Measurements from ENCODE around the gene HOXB6.

The HOXB6 gene

DNA sequence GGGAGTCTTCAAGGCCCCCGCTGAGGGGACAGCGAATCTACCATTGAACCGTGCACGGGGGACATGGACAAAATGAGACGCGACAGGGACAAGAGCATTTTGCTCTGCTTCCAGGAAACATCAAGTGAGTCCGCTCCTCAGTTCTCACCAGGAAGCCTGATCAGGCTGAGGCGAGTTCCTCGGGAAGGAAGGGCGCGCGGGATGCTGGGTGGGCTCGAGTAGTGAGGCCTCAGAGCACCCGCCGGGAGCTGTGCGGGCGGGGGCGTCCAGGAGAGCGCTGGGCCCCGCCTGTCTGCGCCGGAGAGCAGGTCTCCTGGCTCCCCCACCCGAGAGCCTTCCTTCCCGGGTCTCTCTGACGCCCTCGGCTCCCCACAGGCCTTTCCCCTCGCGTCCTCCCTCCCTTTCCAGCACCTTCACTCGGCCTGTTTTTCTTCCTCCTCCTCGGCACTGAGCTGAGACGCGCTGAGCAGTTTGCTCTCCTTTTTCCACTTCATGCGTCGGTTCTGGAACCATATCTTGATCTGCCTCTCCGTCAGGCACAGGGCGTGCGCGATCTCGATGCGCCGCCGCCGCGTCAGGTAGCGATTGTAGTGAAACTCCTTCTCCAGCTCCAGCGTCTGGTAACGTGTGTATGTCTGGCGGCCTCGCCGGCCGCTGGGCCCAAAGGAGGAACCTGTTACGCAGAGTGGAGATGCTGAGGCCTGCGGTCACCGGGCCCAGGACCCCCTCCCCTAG is 8.6 kb downstream of the HOXB6 start:
- DNase-seq (ENCODE audit: low read depth in 2 of 3, low spot score in 1 of 3) = no peak

DNA sequence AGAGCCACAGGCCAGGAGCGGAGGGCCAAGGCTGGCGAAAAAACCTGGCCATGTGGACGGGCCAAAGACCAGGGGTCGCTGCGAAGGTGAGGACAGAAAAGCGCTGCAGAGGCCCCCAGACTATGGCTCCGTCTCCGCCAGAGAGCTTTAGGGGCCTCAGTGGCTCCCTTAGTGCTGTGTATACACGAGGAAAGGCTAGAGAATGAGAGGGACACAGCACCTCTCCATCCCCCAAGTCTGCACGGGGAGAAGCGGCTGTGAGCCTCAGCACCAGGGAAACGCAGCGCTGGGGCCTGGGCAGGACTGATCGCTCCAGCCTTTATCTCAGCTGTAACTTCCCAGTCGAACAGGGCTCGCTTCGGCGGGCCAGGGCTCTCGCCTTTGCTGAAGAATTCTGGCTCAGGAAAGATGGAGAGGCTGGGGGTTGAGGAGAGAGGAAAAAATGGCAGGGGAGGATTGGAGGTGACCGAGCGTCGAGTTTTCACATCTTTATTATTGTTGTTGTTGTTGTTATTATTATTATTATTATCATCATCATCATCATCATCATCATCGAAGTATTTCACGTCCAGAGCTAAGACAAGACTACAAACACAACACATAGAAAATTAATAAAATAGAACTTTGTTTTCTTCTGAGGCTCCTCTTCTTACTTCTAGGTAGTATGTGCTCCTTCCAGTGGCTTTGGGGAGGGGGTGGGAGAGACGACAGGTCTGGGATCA is 9.3 kb downstream of the HOXB6 start:
- DNase-seq (ENCODE audit: low read depth in 2 of 3, low spot score in 1 of 3) = no peak

DNA sequence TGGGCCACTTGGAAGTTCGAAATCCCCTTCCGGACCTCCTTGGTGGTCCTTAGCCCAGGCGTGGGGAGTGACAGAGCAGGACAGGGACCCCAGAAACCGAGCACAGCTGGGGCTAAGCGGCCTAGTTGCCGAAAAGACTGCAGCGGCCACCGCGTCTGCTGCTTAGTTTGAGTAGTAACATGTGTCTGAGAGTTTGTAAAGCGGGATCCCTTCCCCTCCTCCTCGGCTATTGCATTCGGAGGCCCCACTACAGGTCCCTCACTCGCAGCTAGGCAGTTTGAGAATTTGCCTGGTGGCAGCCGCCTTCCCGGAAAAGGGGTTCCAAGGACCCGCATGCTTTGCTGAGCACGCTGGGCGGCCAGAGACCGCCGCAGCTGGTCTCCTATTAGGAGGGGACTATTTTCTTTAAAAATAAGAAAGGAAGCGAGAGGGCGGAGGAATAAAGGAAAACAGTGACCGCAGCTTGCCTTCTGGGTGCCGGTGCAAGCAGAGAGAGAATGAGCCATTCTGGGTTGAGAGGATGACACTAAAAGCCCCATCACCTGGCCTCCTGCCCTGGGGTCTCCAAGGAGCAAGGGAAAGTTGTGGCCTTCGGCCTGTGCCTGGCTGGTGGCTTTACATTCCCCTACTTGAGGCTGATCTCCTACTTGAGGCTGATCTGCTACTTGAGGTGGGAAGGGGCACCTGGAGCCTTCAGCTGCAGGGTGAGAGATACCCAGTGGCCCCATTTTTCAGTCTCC is 10.1 kb downstream of the HOXB6 start:
- no peak for DNase-seq (ENCODE audit: low read depth in 2 of 3, low spot score in 1 of 3)

DNA sequence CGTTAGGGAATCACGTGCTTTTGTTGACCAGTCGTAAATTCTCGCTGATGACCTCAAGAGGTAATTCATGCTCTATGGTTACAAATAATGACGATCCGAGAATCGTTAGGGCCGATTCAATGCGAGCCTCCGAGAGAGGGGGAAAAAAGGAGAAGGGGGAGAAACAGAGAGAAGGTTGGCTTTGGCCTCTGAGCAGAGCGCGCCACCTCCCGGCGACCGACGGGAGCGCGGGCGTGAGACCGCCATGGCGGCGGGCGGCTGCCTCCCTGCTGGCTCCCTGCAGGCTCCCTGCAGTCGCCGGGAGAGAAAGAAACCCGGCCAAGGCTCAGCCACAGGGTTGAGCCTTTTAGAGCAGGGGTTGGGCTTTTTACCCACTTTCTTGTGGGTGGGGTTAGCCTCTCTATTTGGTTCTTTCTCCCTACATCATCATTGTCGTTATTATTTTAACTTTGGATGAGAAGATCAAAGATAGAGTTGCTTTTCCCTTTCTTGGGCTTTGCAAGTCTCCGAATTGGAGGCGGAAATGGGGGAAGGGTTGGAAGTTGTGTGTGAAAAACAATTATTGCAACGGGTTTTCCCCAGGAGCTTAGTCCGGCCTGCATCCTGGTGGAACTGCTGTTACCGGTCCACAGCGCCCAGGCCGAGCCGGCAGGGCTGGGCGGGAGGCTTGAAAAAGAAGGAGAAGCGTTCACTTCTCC is 10.8 kb downstream of the HOXB6 start:
- DNase-seq (ENCODE audit: low read depth in 2 of 3, low spot score in 1 of 3) = peak; percentile 69 to 80 (median 77)

DNA sequence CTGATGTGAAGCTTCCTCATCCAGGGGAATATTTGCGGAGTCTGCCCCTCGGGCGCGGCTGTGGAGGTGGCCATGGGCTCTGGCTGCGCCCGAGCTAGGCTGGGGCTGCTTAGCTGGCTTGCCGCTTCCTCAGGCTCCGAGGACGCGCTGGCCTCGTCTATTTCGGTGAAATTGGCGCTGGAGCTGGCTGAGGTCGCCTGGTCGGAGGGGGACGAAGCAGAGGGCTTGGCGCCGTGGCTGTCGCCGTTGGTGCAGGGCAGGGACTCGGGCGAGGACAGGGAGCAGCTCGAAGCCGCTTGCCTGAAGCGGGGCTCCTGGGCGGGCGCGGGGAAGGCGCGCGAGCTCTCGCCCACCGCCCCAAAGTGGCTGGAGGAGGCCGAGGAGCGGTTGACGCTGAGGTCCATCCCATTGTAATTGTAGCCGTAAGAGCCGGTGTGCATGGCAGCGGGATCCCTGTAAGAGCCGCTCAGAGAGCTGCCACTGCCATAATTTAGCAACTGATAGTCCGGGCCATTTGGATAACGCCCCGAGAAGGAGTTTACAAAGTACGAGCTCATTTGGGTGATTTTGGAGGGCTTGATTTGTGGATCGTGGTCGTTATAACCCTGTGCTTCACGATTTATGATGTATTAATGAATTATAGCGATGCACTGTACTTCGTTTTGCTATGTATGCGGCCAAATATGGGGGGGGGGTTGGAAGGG is 11.5 kb downstream of the HOXB6 start, which contains the start of gene HOXB5:
Gene HOXB5 (minus strand): TSS at position 654 of the 704 bp plus-strand sequence. CDS start 97 bp downstream, at position 557.
- no peak for DNase-seq (ENCODE audit: low read depth in 2 of 3, low spot score in 1 of 3)

DNA sequence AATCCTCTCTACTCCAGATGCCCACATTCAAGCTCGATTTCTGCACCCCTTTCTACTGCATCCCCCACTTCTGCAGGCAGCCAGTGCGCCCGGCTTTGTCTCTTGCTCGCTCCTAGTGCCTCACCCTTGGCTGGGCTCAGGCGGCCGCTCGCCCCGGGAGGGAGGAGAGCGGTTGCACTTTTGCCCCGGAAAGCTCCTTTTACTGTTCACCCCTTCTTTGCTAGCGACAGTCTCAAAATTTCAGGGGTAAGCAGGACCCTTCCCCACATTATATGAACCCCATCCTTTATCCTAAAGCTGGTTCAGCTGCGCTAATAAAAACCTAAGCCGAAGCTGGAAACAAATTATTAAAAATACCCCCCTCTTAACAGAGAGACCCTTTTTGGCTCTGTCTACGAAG is 12.2 kb downstream of the HOXB6 start:
- DNase-seq (ENCODE audit: low read depth in 2 of 3, low spot score in 1 of 3) = no peak

DNA sequence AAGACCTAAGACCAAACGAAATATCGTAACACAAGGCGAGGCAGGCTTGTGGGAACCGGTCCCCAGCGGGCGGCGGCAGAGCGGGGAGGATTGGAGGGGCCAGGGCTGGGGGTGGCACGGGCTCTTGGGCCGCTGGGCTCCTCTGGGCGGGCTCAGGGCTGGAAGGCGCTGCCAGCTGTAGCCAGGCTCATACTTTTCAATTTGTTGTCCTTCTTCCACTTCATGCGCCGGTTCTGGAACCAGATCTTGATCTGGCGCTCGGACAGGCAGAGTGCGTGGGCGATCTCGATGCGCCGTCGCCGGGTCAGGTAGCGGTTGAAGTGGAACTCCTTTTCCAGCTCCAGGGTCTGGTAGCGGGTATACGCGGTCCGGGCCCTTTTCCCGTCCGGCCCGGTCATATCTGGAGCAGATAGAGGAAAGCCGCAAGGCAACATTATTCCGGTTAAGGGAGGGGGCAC is 12.7 kb downstream of the HOXB6 start:
- no peak for DNase-seq (ENCODE audit: low read depth in 2 of 3, low spot score in 1 of 3)

DNA sequence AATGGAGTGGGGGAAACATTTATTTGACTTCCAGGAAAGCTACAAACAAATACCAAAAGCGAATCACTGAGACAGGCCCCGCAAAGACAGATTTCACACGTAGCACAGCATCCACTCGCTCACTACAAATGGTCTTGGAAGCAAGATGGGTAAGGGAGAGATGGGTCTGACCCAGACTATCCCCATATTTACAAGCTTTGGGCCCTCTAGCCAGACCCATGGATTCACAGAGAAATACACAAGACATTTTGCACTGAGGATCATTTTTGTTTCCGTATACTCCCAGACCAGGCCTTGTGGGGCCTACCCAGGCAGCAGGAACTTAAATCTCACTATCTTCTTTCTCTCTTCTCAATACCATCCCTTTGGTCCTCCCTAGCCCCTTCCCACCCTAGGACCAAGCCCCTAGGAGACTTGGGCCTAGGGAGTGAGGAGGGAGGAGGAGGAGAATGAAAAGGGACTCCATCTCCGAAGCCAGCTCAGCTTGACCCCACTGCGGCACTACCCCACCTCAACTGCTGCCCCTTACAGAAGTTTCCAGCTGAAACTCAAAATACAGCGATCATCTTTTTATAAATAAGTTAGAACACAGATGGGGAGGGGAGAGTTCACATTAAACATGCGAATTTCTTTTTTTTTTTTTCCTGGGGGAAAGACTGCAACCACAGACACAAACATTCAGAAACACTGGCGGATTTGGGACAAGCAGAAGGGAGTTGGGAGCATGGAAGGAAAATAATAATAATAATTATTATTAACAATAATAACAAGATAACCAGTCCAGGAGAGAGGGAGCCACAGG is 13.3 kb downstream of the HOXB6 start:
- DNase-seq (ENCODE audit: low read depth in 2 of 3, low spot score in 1 of 3) = no peak

DNA sequence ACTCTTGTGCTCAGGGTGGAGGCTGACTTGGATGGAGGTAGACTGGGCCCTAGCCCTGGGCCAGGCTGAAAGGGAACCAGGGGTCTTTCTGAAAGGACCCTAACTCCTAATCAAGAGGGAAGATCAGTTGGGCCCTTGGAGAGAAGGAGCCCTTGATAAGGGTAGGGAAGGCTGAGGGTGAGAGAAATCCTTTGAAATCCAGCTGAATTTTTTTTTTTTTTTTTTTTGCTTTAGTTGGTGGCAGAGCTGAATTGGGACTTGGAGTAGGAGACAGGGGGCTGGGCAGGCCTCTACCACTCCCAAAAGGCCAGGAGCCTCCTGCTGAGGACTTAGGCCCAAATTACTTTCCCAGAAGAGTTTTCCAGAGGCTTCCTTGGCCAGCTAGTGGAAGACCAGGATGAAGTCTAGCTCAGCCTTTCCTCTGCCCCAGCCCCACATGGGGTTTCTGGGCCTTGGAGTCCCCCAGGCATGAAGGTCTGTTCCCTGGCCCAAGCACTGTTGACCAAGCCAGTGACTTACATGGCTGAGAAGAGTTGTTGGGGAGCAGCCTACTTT is 14.1 kb downstream of the HOXB6 start:
- DNase-seq (ENCODE audit: low read depth in 2 of 3, low spot score in 1 of 3) = no peak

DNA sequence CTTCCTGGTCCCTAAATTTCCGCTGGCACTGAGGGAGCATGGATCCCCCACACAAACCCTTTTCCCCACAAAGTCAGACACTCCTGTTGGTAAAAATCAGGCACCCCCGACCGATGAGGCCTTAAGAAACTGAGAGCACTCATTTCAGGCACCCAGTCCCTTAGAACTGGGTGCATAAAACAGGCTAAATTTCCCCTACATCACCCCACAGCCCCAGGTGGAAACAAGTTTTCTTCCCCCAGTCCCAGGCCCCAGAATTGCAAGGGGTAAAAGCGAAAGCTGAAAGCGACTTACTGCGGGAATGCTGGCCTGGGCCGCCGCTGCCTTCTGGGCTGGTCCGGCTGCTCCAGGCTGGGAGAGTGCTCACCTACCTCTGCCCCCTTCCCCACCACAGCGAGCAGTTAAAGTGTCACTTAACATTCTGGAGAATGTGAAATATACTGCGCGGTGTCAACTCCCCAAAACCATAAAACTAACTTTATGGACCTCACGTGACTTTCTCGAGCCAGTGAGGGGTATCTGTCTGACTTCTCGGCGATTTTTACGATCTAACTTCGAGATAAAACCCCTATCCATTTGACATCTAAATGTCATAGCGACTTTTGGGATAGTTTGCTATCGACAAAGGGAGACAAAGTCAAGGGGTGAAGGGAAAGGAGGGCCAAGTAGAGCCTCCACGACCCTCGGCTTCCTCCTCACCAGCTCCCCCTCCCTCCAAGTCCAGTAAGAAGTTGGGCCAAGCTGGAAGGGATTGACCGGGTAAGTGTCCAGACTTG is 14.8 kb downstream of the HOXB6 start, which contains the start of gene HOXB3:
Gene HOXB3 (minus strand): TSS at position 411 of the 776 bp plus-strand sequence. CDS start 37,767 bp downstream, outside the sequence.
- no peak for DNase-seq (ENCODE audit: low read depth in 2 of 3, low spot score in 1 of 3)

DNA sequence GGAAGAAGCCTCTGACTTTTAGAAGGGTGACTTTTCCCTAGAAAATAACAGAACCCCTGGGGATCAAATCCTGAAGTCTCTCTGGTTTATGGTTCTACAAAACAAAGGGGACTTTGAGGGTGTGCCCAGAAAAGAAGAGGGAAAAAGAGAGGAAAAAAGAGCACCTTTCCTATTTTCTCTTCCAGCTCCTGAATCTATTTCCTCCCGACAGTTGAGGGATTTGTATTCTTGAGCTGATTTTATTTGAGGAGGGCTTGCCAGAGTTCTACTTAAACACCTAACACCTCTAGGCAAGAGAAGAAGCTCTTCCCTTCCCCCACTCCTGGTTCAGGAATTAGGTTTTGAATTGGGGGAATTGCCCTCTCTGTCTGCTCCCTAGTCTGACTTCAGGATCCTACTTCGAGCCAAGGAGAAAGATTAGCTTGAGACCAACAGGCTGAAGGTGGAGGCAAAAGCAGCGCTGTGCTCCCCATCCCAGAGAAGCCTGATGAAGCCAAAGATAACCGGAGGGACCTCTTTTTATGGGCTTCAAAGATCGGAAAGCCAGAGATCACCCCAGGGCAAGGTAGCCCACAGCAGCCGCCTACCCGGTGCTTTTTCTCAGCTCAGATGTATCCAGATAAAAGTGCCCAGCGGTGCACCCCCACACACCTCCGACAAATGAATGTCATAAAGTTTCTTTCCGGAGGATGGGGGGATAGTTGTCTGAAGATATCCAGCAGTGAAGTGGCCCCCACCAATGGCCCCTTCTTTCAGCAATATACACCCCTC is 15.5 kb downstream of the HOXB6 start:
- DNase-seq (ENCODE audit: low read depth in 2 of 3, low spot score in 1 of 3) = no peak

DNA sequence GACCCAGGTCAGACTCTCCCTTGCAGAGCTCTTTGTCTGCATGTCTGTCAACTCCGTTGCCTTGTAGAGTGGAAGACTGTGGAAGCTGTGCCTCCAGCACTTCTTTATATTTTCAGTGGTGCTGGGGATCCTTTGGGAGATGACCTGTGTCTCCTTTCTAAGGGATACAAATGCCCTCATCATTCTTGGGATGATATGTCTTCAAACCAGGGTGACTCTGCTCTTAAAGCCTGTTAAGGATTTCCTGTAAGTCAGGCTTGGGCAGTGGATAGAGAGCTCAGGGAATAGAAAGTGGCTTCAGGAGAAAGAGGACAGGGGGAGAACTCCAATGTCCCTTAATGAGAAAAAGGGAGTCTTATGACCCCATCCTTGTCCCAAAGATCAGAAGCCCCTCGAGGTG is 16.3 kb downstream of the HOXB6 start:
- no peak for DNase-seq (ENCODE audit: low read depth in 2 of 3, low spot score in 1 of 3)

DNA sequence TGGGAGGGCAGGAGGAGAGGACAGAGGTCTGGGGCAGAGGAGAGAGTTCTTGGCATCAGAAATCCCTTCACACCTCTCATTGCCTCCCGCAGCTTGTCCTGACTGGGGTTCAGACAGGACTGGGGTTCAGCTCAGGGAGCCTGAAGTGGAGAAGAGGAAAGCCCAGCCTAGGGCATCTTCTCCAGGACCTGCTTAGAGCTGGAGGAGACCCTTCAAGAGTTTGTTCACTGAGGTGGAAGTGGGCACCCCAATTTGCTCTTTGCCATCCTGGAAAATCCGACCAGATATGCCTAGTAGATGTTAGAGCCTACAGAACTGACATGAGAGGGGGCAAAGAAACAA is 16.7 kb downstream of the HOXB6 start:
- DNase-seq (ENCODE audit: low read depth in 2 of 3, low spot score in 1 of 3) = no peak

DNA sequence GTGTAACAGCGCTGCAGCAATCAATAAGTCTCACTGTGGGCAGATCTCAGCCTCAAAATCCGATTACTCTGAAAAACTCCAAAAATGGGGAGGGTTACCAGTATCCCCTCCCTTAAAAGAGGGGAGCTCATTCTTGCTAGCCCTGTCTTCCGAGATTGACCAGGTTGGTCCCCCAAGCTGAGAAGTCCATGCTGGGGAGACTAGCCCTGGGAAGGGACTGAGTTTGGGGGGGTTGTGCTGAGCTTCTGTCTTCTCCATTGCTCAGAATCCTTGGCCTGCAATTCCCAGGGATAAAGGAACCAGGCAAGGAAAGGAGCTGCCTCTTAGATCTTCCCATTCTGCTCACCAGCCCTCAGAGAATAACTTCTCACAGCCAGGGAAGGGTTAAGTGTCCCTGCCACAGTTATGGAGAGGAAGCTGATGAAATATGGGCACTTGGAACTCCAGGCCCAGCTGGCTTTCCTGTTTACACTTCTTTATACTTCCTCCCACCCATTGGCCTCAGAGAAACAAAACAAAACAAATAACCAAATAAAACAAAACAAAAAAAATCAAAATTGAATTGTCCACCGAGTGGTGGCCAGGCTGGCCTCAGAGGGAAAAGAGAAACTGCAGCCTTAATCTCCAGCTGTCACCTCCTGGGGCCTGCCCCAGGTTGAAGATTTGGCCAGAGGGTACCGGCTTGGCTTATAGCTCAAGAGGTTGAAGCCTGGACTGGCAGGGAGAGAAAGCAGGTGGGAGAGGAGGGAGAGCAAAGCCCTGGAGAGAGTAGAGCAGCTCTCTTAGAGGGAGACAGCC is 17.3 kb downstream of the HOXB6 start:
- no peak for DNase-seq (ENCODE audit: low read depth in 2 of 3, low spot score in 1 of 3)

DNA sequence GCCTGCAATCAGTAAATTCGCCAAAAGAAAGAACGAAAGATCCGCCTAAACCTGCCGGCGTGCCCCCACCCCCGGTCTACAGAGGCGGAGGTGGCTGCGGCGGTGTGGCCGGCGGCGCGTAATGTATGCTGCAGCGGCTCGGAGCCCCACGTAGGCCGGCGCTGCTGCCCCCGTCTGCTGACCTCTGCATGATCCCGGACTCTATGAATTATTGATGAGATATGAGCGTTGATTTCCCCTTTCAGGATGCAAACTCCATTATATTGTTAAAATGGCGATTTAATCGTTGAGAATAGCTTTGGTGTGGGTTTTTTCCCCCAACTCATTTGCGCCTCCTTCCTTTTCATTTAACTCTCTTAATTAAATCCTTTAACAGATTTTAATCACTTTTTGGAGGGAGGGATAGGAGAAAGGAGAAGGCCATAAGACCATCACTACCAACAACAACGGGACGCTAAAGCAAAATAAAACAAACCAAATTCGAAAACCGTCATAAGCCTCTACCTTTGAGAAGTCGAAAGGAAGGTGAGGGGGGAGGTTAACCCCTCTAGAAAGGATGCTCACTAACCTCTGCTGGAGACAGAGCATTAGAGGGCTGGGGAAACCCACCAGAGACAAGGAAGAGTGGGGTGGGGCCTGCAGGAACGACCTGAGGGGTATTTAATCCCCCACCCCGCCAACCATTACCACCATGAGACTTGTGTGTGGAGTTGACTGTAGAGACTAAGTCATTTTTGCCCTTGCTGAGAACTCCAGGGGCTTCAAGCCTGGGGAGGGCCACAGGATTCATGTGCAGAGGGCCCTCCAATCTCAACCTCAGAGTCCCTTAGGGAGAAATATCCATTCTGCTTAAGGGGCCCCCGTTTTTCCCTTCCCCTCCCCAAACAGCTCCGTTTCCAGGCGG is 18.2 kb downstream of the HOXB6 start:
- no peak for DNase-seq (ENCODE audit: low read depth in 2 of 3, low spot score in 1 of 3)

DNA sequence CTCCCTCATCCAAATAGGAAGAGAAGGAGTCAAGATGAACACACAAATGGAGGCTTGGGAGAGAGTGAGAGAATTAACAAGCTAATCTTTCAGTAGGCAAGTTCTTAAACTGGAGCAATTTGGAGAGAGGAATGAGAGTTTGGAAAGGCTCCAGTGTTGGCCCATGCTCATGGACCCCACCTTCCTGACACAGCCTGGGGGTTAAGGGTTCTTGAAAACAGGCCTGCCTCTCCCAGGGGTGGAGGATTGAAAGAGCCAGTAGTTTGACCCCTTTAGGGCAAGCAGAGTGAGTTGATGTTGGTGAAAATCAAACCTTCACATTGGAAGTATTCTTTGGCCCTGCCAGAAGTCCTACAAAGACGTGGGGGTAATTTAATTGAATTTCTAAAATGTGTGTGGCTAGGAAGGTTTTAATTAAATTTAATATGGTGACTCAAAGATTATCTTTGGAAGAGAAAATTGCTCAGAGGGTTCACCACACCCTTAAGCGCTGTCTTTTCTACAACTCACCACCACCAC is 20.5 kb downstream of the HOXB6 start:
- no peak for DNase-seq (ENCODE audit: low read depth in 2 of 3, low spot score in 1 of 3)
